Testis (tissue), 3 donors: ENCODE measurements around the gene HS3ST5. TPM values are rescaled to one million over a fixed set of nuclear protein-coding genes. Genes with fewer than 3 reads are reported as not detected.
"Not testable (repeated sequence)": the region's sequence is repeated elsewhere in the genome, so short reads cannot be mapped to it uniquely, and the experiment has no call there.

ENCODE experiments used
- DNase-seq: peaks from one replicate; pipeline ENCODE4 v3.0.0-alpha.2; 2019
- H3K27ac ChIP-seq, 2 donors: fragments of 200-600 bp; sonication (generic); one replicate each; pipeline ENCODE4 v1.5.1; 2019
- H3K27me3 ChIP-seq: fragments of 200-600 bp; sonication (generic); one replicate; pipeline ENCODE4 v1.5.1; 2019
- H3K36me3 ChIP-seq: fragments of 200-600 bp; sonication (generic); one replicate; pipeline ENCODE4 v1.5.1; 2017; ENCODE audit warnings: low read depth; ENCODE audit errors: missing control alignments
- H3K4me1 ChIP-seq: fragments of 200-600 bp; sonication (generic); one replicate; pipeline ENCODE4 v1.5.1; 2019
- H3K4me3 ChIP-seq, 2 donors: fragments of 200-600 bp; sonication (generic); one replicate each; pipeline ENCODE4 v1.5.1; 2017 to 2019
- H3K9me3 ChIP-seq: fragments of 200-600 bp; sonication (generic); one replicate; pipeline ENCODE4 v1.5.1; 2017
- CTCF ChIP-seq, 3 experiments: fragments of 450-650 bp in 2 of 3; fragments of 200-600 bp in 1 of 3; sonication (generic) in 1 of 3; IDR thresholded peaks; one replicate each; pipeline ENCODE4 v1.5.1; 2016 to 2019; ENCODE audit warnings: antibody characterized with exemption in 3 of 3, mild to moderate bottlenecking in 2 of 3, moderate library complexity in 1 of 3
- POLR2A ChIP-seq: fragments of 450-650 bp; IDR thresholded peaks from one replicate; pipeline ENCODE4 v1.6.1; 2017; ENCODE audit warnings: antibody characterized with exemption, mild to moderate bottlenecking, moderate library complexity
- WGBS, 2 donors: methylation state at CpG; one replicate each; pipeline ENCODE4 v1.1.5; 2018; 5-methylcytosine and 5-hydroxymethylcytosine counted together
- intact Hi-C: fragments of 100-400 bp; cut with DNase I; formaldehyde crosslinking; loops from one replicate; pipeline ENCODE4 v1.15.1; 2023; ENCODE audit warnings: low total_unique reads
- polyA plus RNA-seq: library from polyadenylated mRNA; stranded (reverse); fragments of 350-450 nt; fragmentation: Illumina TruSeq; extraction: RNeasy Lipid Tissue Mini Kit (QIAGEN cat#74804); gene quantifications from one replicate; pipeline ENCODE4 v1.2.3, GENCODE V29; 2014; ENCODE audit warnings: low read depth, low replicate concordance; ENCODE audit not compliant: insufficient read depth
- total RNA-seq, 2 donors: library from RNA; depleted of rRNA; stranded (reverse); fragments of >200 nt; gene quantifications; one replicate each; pipeline ENCODE4 v1.2.3, GENCODE V29; 2016

Gene HS3ST5
- total and polyA plus RNA-seq, 3 donors from 2014 or later, result 0.12 to 0.20 (median 0.16) TPM

DNA sequence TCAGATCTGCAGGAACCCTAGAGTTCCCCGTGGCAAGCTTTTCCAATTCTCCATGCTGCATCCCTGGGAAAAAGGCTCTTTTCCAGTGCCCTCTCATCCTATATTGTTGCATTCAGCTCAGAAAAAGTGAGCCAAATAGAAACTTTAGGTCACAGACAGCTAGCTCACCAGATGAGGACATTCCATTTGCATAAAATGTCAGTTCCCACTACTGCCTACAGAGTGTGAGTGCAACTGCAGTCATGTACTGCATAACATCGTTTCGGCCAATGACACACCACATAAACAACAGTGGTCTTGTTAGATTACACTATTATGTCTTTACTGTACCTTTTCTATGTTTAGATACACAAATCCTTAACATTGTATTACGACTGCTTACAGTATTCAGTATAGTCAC is 8.6 kb downstream of the HS3ST5 start:
- Histone ChIP-seq H3K27ac (no peak overlapping the region), H3K27me3 (no peaks in the 10 kb centered on the region), H3K9me3 (no peaks in the 10 kb centered on the region), H3K4me1 (no peaks in the 10 kb centered on the region), H3K36me3 (no peaks in the 10 kb centered on the region), H3K4me3 (no peak overlapping the region)
- no peak for DNase-seq
- intact Hi-C loops, result no loop called here
- TF ChIP-seq POLR2A, result no peak
- no peak for TF ChIP-seq CTCF (IDR thresholded peaks at IDR 0.05)
- 94 to 95% methylated on average over 4 of the region's 4 CpGs for WGBS, 2 donors

DNA sequence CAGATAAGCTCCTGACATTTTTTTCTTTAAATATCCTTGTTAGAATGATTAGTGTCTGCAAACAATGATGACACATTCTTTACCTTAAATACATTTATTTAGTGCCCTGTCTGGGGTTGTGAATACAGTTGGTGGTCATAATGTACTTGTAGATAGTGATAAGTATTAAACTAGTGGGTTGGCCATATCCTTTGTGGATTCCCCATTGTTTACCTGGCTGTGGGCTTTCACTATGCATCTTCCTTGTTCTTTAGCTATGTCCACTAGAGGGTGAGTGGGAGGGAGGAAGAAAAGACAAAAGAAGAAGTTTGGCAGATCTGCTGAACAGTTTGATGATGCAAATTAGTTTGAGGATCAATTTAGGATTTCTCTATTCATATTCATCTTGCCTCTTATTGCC is 15.7 kb downstream of the HS3ST5 start:
- intact Hi-C loops, result no loop called here
- no peak for DNase-seq
- TF ChIP-seq POLR2A, result no peak
- no peak for TF ChIP-seq CTCF (IDR thresholded peaks at IDR 0.05)
- no peak overlapping the region for H3K27ac ChIP-seq
- H3K4me1 ChIP-seq, result no peaks in the 10 kb centered on the region
- no peaks in the 10 kb centered on the region for H3K27me3 ChIP-seq
- H3K4me3 ChIP-seq, result no peak overlapping the region
- H3K9me3 ChIP-seq, result no peaks in the 10 kb centered on the region
- no peaks in the 10 kb centered on the region for H3K36me3 ChIP-seq

DNA sequence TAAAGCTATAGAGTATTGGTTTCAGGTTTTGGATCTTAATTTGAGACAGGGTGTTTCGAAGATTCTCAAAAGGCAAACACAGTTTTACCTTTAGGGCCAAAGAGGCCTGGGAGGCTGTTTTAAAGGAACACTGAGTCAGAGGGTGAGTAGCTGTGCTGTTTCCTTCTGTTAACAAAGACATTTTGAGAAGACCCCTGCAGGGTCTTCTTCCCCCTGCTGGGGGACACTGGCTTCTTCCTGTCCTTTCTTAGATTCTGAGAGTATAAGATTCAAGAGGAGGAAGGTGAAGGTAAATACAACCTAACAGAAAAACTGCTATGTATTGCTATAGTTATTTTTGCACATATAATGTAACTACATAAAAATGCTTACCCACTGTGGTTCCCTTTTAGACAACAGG is 19.0 kb downstream of the HS3ST5 start:
- DNase-seq, result no peak
- H3K9me3 ChIP-seq, result no peaks in the 10 kb centered on the region
- no peaks in the 10 kb centered on the region for H3K4me1 ChIP-seq
- H3K27me3 ChIP-seq, result no peaks in the 10 kb centered on the region
- H3K36me3 ChIP-seq, result no peaks in the 10 kb centered on the region
- no peak for TF ChIP-seq POLR2A
- no peak for TF ChIP-seq CTCF (IDR thresholded peaks at IDR 0.05)
- H3K27ac ChIP-seq, result no peak overlapping the region
- no peak overlapping the region for H3K4me3 ChIP-seq
- WGBS, 2 donors, result 88 to 90% methylated on average over 1 of the region's 1 CpG
- intact Hi-C loops, result no loop called here

DNA sequence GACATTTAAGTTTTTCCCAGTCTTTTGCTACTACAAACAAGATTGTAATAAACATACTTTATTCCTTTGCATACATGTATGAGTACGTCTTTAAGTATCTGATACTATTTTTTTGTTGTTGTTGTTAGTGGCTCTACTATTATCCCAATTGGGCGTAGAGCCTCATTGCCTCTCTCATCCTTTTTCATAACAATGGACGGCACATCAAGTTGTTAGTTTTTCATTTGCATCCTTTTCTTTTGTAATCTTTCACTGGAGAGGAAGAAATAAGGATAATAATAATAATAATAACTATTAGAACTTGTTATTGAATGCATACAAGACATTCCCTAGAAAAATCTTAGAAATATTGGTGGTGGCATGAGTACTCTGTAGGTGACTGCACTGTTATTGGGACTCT is 23.1 kb downstream of the HS3ST5 start:
- intact Hi-C loops, result no loop called here
- Histone ChIP-seq H3K9me3 (no peaks in the 10 kb centered on the region), H3K27me3 (no peaks in the 10 kb centered on the region), H3K36me3 (no peaks in the 10 kb centered on the region), H3K27ac (no peak overlapping the region), H3K4me3 (no peak overlapping the region), H3K4me1 (no peaks in the 10 kb centered on the region)
- 91 to 94% methylated on average over 3 of the region's 3 CpGs for WGBS, 2 donors
- TF ChIP-seq CTCF (IDR thresholded peaks at IDR 0.05) (no peak), POLR2A (no peak)
- DNase-seq, result no peak

DNA sequence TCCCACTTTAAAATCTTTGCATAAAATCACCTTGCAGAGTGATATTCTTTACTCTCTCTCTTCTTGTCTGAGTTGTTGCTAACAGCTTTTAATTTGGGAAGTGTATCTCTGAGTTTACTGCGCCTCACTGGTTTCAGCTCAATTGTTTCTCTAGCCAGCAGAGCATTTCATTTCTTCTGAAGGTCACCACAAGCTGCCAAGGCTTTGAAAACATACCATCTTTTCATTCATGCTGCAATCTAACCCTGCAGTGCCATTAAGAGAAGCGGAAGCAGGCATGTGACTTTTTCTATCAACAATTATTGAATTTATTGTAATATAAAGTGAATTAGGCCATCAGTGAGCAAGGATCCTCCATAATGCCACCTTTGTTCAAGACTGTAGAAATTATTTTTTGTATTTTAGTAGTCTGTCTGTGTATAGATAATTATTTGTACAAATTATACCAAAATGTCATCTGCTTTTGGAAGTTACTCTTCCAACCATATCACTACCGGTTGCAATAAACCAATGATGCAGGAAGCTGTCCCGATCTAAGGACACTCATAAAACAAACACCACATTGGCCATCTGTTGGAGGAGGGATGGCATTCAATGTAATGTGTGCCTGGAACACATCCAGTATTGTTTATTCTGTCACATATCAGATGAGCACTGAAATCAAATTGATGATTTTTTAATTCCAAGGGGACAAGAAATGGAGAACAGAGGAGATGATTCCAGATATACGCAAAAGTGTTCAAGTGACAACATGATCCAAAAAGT is 26.8 kb downstream of the HS3ST5 start:
- no peaks in the 10 kb centered on the region for H3K4me1 ChIP-seq
- no peak for TF ChIP-seq POLR2A
- no peak overlapping the region for H3K4me3 ChIP-seq
- 76 to 85% methylated on average over 5 of the region's 5 CpGs for WGBS, 2 donors
- no peaks in the 10 kb centered on the region for H3K9me3 ChIP-seq
- DNase-seq, result no peak
- no peak overlapping the region for H3K27ac ChIP-seq
- intact Hi-C loops, result no loop called here
- H3K27me3 ChIP-seq, result no peaks in the 10 kb centered on the region
- H3K36me3 ChIP-seq, result no peaks in the 10 kb centered on the region

GRCh38 chr6:114313816-114314215 is 29.0 kb downstream of the HS3ST5 start:
- H3K4me3 ChIP-seq, DNase-seq, H3K4me1 ChIP-seq, H3K9me3 ChIP-seq, H3K36me3 ChIP-seq, H3K27me3 ChIP-seq, intact Hi-C loops, H3K27ac ChIP-seq: not testable (repeated sequence)
- WGBS, 2 donors, result 93 to 99% methylated on average over 4 to 6 of the region's 6 CpGs
